Vagina (tissue), 2 donors: ENCODE measurements around the gene USP6NL. TPM values are rescaled to one million over a fixed set of nuclear protein-coding genes. Genes with fewer than 3 reads are reported as not detected.

ENCODE experiments used
- DNase-seq, 2 donors: peaks; one replicate each; pipeline ENCODE4 v3.0.0-alpha.2; 2017; ENCODE audit errors: extremely low spot score in 2 of 2
- H3K27ac ChIP-seq: fragments of 200-600 bp; sonication (generic); one replicate; pipeline ENCODE4 v1.5.1; 2019
- H3K27me3 ChIP-seq: fragments of 200-600 bp; sonication (generic); one replicate; pipeline ENCODE4 v1.5.1; 2019
- H3K36me3 ChIP-seq, 2 donors: fragments of 200-600 bp; sonication (generic); one replicate each; pipeline ENCODE4 v1.5.1; 2017 to 2019
- H3K4me1 ChIP-seq: fragments of 200-600 bp; sonication (generic); one replicate; pipeline ENCODE4 v1.5.1; 2019
- H3K4me3 ChIP-seq, 2 donors: fragments of 200-600 bp; sonication (generic); 1 replicate in 1 of 2; 2 replicates in 1 of 2; pipeline ENCODE4 v1.5.1; 2016 to 2019
- H3K9me3 ChIP-seq: fragments of 200-600 bp; sonication (generic); one replicate; pipeline ENCODE4 v1.5.1; 2019
- POLR2A ChIP-seq, 2 donors: fragments of 450-650 bp; IDR thresholded peaks; one replicate each; pipeline ENCODE4 v1.6.1; 2017; ENCODE audit warnings: antibody characterized with exemption in 2 of 2, mild to moderate bottlenecking in 2 of 2, moderate library complexity in 2 of 2
- POLR2AphosphoS5 ChIP-seq, 2 donors: sonication (generic); formaldehyde crosslinking; IDR thresholded peaks; one replicate each; pipeline ENCODE4 v1.9.0; 2017; ENCODE audit warnings: antibody characterized with exemption in 2 of 2, mild to moderate bottlenecking in 2 of 2, low read depth in 1 of 2; ENCODE audit not compliant: insufficient read depth in 1 of 2
- intact Hi-C: fragments of 100-400 bp; cut with DNase I; formaldehyde crosslinking; loops from one replicate; pipeline ENCODE4 v1.15.1; 2023
- total RNA-seq: library from RNA; depleted of rRNA; stranded (reverse); fragments of >200 nt; gene quantifications from one replicate; pipeline ENCODE4 v1.2.3, GENCODE V29; 2016
- TF ChIP-seq, protein P1 (sequence below), 3 experiments: fragments of 450-650 bp in 2 of 3; fragments of 200-600 bp in 1 of 3; sonication (generic) in 1 of 3; IDR thresholded peaks; one replicate each; pipeline ENCODE4 v1.5.1; 2017 to 2019; ENCODE audit warnings: antibody characterized with exemption in 3 of 3, mild to moderate bottlenecking in 2 of 3, moderate library complexity in 2 of 3

Gene USP6NL
- total RNA-seq, 1 donor from 2014 or later = 23.3 TPM

- H3K4me3 ChIP-seq = no peak overlapping the region
- TF ChIP-seq, protein P1, sequence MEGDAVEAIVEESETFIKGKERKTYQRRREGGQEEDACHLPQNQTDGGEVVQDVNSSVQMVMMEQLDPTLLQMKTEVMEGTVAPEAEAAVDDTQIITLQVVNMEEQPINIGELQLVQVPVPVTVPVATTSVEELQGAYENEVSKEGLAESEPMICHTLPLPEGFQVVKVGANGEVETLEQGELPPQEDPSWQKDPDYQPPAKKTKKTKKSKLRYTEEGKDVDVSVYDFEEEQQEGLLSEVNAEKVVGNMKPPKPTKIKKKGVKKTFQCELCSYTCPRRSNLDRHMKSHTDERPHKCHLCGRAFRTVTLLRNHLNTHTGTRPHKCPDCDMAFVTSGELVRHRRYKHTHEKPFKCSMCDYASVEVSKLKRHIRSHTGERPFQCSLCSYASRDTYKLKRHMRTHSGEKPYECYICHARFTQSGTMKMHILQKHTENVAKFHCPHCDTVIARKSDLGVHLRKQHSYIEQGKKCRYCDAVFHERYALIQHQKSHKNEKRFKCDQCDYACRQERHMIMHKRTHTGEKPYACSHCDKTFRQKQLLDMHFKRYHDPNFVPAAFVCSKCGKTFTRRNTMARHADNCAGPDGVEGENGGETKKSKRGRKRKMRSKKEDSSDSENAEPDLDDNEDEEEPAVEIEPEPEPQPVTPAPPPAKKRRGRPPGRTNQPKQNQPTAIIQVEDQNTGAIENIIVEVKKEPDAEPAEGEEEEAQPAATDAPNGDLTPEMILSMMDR (IDR thresholded peaks at IDR 0.05) = no peak
- no peak for TF ChIP-seq POLR2A (IDR thresholded peaks at IDR 0.05)
- no peak for TF ChIP-seq POLR2AphosphoS5 (IDR thresholded peaks at IDR 0.05; ENCODE audit: insufficient read depth in 1 of 2, low read depth in 1 of 2)
- intact Hi-C loops = loop anchor here (10.0 kb wide), 1 partner anchor 88 kb away; the partner anchor contains the start of gene USP6NL
- peaks cover 12% of the 10 kb centered on the region for H3K4me1 ChIP-seq
- H3K36me3 ChIP-seq = no peaks in the 10 kb centered on the region
- no peak for DNase-seq
- H3K9me3 ChIP-seq = no peaks in the 10 kb centered on the region
- no peak overlapping the region for H3K27ac ChIP-seq
- H3K27me3 ChIP-seq = no peaks in the 10 kb centered on the region
These were observed 84.4 kb downstream of the USP6NL start for GRCh38 chr10:11527068-11527467.

DNA sequence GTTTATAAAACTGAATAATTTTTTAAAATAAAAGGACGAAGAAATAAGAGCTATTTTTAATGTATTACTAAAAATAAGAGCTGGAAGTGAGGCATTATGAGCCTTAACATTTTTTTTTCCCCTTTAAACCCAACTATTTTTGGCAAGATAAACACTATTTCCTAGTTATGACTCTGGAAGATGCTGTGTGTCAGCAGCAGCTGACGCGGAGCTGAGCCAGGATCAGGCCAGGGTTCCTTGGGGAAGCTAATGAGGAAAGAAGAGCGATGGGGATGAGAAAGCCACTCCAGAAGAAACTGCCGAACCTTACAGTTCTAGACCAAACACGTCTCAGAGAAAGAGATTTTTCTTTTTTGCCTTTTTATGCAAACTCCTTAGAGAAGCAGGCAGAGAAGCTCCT lies 85.9 kb downstream of the USP6NL start:
- TF ChIP-seq POLR2AphosphoS5 (IDR thresholded peaks at IDR 0.05; ENCODE audit: insufficient read depth in 1 of 2, low read depth in 1 of 2) (peak in 1 of 2 donors; percentile 64), POLR2A (IDR thresholded peaks at IDR 0.05) (no peak)
- TF ChIP-seq, protein P1 (IDR thresholded peaks at IDR 0.05) = no peak
- Histone ChIP-seq H3K4me1 (peaks cover 12% of the 10 kb centered on the region), H3K9me3 (no peaks in the 10 kb centered on the region), H3K36me3 (no peaks in the 10 kb centered on the region), H3K27me3 (no peaks in the 10 kb centered on the region), H3K27ac (no peak overlapping the region), H3K4me3 (no peak overlapping the region)
- intact Hi-C loops = loop anchor here (10.0 kb wide), 1 partner anchor 89 kb away; the partner anchor contains the start of gene USP6NL
- no peak for DNase-seq

- Histone ChIP-seq H3K4me3 (no peak overlapping the region), H3K27ac (no peak overlapping the region), H3K27me3 (no peaks in the 10 kb centered on the region), H3K9me3 (no peaks in the 10 kb centered on the region), H3K36me3 (no peaks in the 10 kb centered on the region), H3K4me1 (peaks cover 1% of the 10 kb centered on the region)
- no peak for DNase-seq
- intact Hi-C loops = loop anchor here (10.0 kb wide), 1 partner anchor 92 kb away; the partner anchor contains the start of gene USP6NL
- TF ChIP-seq POLR2A (IDR thresholded peaks at IDR 0.05) (no peak), POLR2AphosphoS5 (IDR thresholded peaks at IDR 0.05; ENCODE audit: insufficient read depth in 1 of 2, low read depth in 1 of 2) (no peak)
- TF ChIP-seq, protein P1 (IDR thresholded peaks at IDR 0.05) = no peak
These were observed 88.6 kb downstream of the USP6NL start for GRCh38 chr10:11522821-11523245.

- H3K27me3 ChIP-seq = no peaks in the 10 kb centered on the region
- no peaks in the 10 kb centered on the region for H3K9me3 ChIP-seq
- no peak for TF ChIP-seq POLR2AphosphoS5 (IDR thresholded peaks at IDR 0.05; ENCODE audit: insufficient read depth in 1 of 2, low read depth in 1 of 2)
- TF ChIP-seq, protein P1 (IDR thresholded peaks at IDR 0.05) = no peak
- no peak for TF ChIP-seq POLR2A (IDR thresholded peaks at IDR 0.05)
- intact Hi-C loops = loop anchor here (10.0 kb wide), 1 partner anchor 93 kb away; the partner anchor contains the start of gene USP6NL
- H3K27ac ChIP-seq = no peak overlapping the region
- no peak overlapping the region for H3K4me3 ChIP-seq
- no peak for DNase-seq
- no peaks in the 10 kb centered on the region for H3K4me1 ChIP-seq
- H3K36me3 ChIP-seq = no peaks in the 10 kb centered on the region
These were observed 89.6 kb downstream of the USP6NL start for GRCh38 chr10:11521860-11522259.

DNA sequence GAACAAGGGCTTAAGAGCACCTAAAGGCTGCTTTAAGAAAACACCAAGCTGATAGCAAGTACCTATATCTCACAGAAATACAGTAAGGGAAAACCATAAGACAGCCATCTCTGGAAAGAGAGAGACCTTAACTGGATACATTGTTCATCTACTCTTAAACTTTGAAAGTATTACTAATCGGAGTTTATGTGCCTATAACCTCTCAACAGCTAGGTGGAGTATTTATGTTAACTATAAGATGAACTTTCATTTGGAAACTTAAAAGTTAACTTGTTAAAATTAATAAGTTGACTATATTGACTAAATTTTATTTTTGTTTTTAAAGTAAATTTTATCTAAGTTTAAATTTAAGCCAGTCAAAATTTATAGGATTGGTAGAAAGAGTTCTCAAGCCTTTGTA lies 90.6 kb downstream of the USP6NL start:
- intact Hi-C loops = loop anchor here (10.0 kb wide), 1 partner anchor 94 kb away; the partner anchor contains the start of gene USP6NL
- no peak for DNase-seq

More for the DNA sequence above, 90.6 kb downstream of the USP6NL start:
- TF ChIP-seq POLR2AphosphoS5 (IDR thresholded peaks at IDR 0.05; ENCODE audit: insufficient read depth in 1 of 2, low read depth in 1 of 2) (no peak), POLR2A (IDR thresholded peaks at IDR 0.05) (no peak)
- TF ChIP-seq, protein P1 (IDR thresholded peaks at IDR 0.05) = no peak
- Histone ChIP-seq H3K4me3 (no peak overlapping the region), H3K27me3 (no peaks in the 10 kb centered on the region), H3K9me3 (no peaks in the 10 kb centered on the region), H3K27ac (no peak overlapping the region), H3K4me1 (no peaks in the 10 kb centered on the region), H3K36me3 (no peaks in the 10 kb centered on the region)
